H1 (cell line): ENCODE measurements around the gene RNF141. TPM values are rescaled to one million over a fixed set of nuclear protein-coding genes. Genes with fewer than 3 reads are reported as not detected.

Experiments
- CTCF ChIA-PET: fragments of 300-600 bp; sonication (Branson Sonifier 250); formaldehyde crosslinking; loops from one replicate; lab custom pipeline; 2021; ENCODE audit not compliant: partially characterized antibody; lab: Charles Lee
- POLR2A ChIA-PET: fragments of 300-600 bp; sonication (Branson Sonifier 250); formaldehyde crosslinking; loops from one replicate; lab custom pipeline; 2021; ENCODE audit warnings: inconsistent platforms; ENCODE audit not compliant: partially characterized antibody; lab: Charles Lee
- DNase-seq, 2 experiments: peaks; one replicate each; pipeline versions ENCODE4 v3.0.0 to v3.0.0-alpha.2; 2010 to 2022; ENCODE audit warnings: low spot score in 2 of 2, low read depth in 1 of 2, mixed read lengths in 1 of 2
- FAIRE-seq: peaks from 2 replicates; lab custom pipeline; 2011; peaks lifted over from hg19 to GRCh38; lab: Jason Lieb, UNC
- H2AFZ ChIP-seq: 2 replicates; pipeline ENCODE4 v1.8.1; 2012; ENCODE audit warnings: low read length, inconsistent platforms
- H2AK5ac ChIP-seq: 2 replicates; pipeline ENCODE4 v1.6.1; 2013; ENCODE audit warnings: low read depth, low read length
- H2BK120ac ChIP-seq: replicated peaks from 2 replicates; pipeline ENCODE3; 2013; ENCODE audit warnings: low read depth, low read length, inconsistent platforms
- H2BK12ac ChIP-seq: 2 replicates; pipeline ENCODE4 v1.6.1; 2013; ENCODE audit warnings: low read depth, low read length
- H2BK15ac ChIP-seq: 2 replicates; pipeline ENCODE4 v1.6.1; 2013; ENCODE audit warnings: low read length
- H2BK20ac ChIP-seq: 2 replicates; pipeline ENCODE4 v1.6.1; 2013; ENCODE audit warnings: low read length
- H2BK5ac ChIP-seq: 2 replicates; pipeline ENCODE4 v1.6.1; 2013; ENCODE audit warnings: low read depth, low read length
- H3K14ac ChIP-seq: 2 replicates; pipeline ENCODE4 v1.6.1; 2013; ENCODE audit warnings: inconsistent platforms; ENCODE audit not compliant: insufficient read length
- H3K18ac ChIP-seq: 2 replicates; pipeline ENCODE4 v1.6.1; 2013; ENCODE audit warnings: low read length; ENCODE audit errors: extremely low read depth
- H3K23ac ChIP-seq: 2 replicates; pipeline ENCODE4 v1.6.1; 2013; ENCODE audit warnings: inconsistent platforms; ENCODE audit not compliant: insufficient read length
- H3K23me2 ChIP-seq: 2 replicates; pipeline ENCODE4 v1.6.1; 2013; ENCODE audit warnings: low read depth, low read length
- H3K27ac ChIP-seq: 2 replicates; pipeline ENCODE4 v1.6.1; 2011; ENCODE audit warnings: low read depth, low read length, inconsistent platforms
- H3K27me3 ChIP-seq, 4 experiments: replicated peaks in 1 of 4; 1 replicate in 1 of 4; 2 replicates in 3 of 4; pipeline versions ENCODE4 v1.6.1 to v1.8.1; 2011 to 2013; ENCODE audit warnings: low read length in 3 of 4, mild to moderate bottlenecking in 3 of 4, inconsistent platforms in 2 of 4, mixed read lengths in 2 of 4, moderate library complexity in 1 of 4; ENCODE audit not compliant: control insufficient read depth in 3 of 4, insufficient read depth in 3 of 4; ENCODE audit errors: extremely low read depth in 1 of 4
- H3K36me3 ChIP-seq, 4 experiments: 2 replicates each; pipeline versions ENCODE4 v1.6.1 to v1.8.1; 2011 to 2013; ENCODE audit warnings: mild to moderate bottlenecking in 4 of 4, low read length in 3 of 4, moderate library complexity in 2 of 4, control low read depth in 1 of 4, inconsistent platforms in 1 of 4; ENCODE audit not compliant: insufficient read depth in 4 of 4, control insufficient read depth in 2 of 4
- H3K4ac ChIP-seq: replicated peaks from 2 replicates; pipeline ENCODE3; 2013; ENCODE audit warnings: low read length, low read depth, mixed read lengths, inconsistent platforms; ENCODE audit not compliant: insufficient read length
- H3K4me1 ChIP-seq, 4 experiments: replicated peaks in 1 of 4; 1 replicate in 1 of 4; 2 replicates in 3 of 4; pipeline versions ENCODE4 v1.6.1 to v1.8.1; 2011 to 2013; ENCODE audit warnings: low read length in 3 of 4, inconsistent platforms in 2 of 4, mixed read lengths in 1 of 4; ENCODE audit not compliant: insufficient read depth in 4 of 4, control insufficient read depth in 3 of 4
- H3K4me2 ChIP-seq, 2 experiments: 2 replicates each; pipeline versions ENCODE4 v1.6.1 to v1.8.1; 2011 to 2013; ENCODE audit warnings: low read depth in 2 of 2, low read length in 2 of 2, control low read depth in 1 of 2, inconsistent platforms in 1 of 2, mild to moderate bottlenecking in 1 of 2; ENCODE audit not compliant: insufficient read depth in 1 of 2
- H3K4me3 ChIP-seq, 4 experiments: fragments of 200-600, 300-600 bp in 1 of 4; sonication (generic), shearing (Covaris generic), sonication (Bioruptor Twin) in 1 of 4; 2 replicates each; pipeline versions ENCODE4 v1.5.1 to v1.8.1; 2011 to 2016; ENCODE audit warnings: low read length in 4 of 4, low read depth in 3 of 4, control low read depth in 2 of 4, inconsistent platforms in 2 of 4, mild to moderate bottlenecking in 2 of 4, mixed read lengths in 1 of 4, moderate library complexity in 1 of 4; ENCODE audit not compliant: insufficient read depth in 2 of 4; ENCODE audit errors: extremely low read depth in 1 of 4
- H3K56ac ChIP-seq: replicated peaks from 2 replicates; pipeline ENCODE3; 2013; ENCODE audit warnings: low read depth, mild to moderate bottlenecking, mixed read lengths, low read length, inconsistent platforms; ENCODE audit not compliant: insufficient read length
- H3K79me1 ChIP-seq: 2 replicates; pipeline ENCODE4 v1.6.1; 2013; ENCODE audit warnings: low read depth, low read length, control low read depth
- H3K79me2 ChIP-seq, 2 experiments: 2 replicates each; pipeline versions ENCODE4 v1.6.1 to v1.8.1; 2012 to 2013; ENCODE audit warnings: low read length in 2 of 2, mild to moderate bottlenecking in 2 of 2, inconsistent platforms in 1 of 2; ENCODE audit not compliant: insufficient read depth in 2 of 2, control insufficient read depth in 1 of 2
- H3K9ac ChIP-seq, 4 experiments: replicated peaks in 1 of 4; 1 replicate in 1 of 4; 2 replicates in 3 of 4; pipeline versions ENCODE4 v1.6.1 to v1.8.1; 2011 to 2013; ENCODE audit warnings: low read depth in 3 of 4, low read length in 3 of 4, control low read depth in 2 of 4, mild to moderate bottlenecking in 2 of 4, moderate library complexity in 2 of 4, inconsistent platforms in 1 of 4; ENCODE audit errors: extremely low read depth in 1 of 4
- H3K9me3 ChIP-seq, 2 experiments: 2 replicates each; pipeline versions ENCODE4 v1.6.1 to v1.8.1; 2012 to 2013; ENCODE audit warnings: mild to moderate bottlenecking in 2 of 2, moderate library complexity in 2 of 2, control low read depth in 1 of 2, inconsistent platforms in 1 of 2, low read depth in 1 of 2, low read length in 1 of 2, mixed read lengths in 1 of 2; ENCODE audit not compliant: insufficient read depth in 2 of 2
- H4K20me1 ChIP-seq, 2 experiments: replicated peaks in 1 of 2; 2 replicates each; pipeline versions ENCODE3 to v1.8.1; 2011 to 2013; ENCODE audit warnings: inconsistent platforms in 2 of 2, low read length in 2 of 2, mild to moderate bottlenecking in 1 of 2; ENCODE audit not compliant: insufficient read depth in 2 of 2, control insufficient read depth in 1 of 2
- H4K5ac ChIP-seq: 2 replicates; pipeline ENCODE4 v1.6.1; 2013; ENCODE audit warnings: low read length, low read depth, mixed read lengths, inconsistent platforms; ENCODE audit not compliant: insufficient read length
- H4K8ac ChIP-seq: 2 replicates; pipeline ENCODE4 v1.8.0; 2013; ENCODE audit warnings: mild to moderate bottlenecking, moderate library complexity, low read length, inconsistent platforms; ENCODE audit not compliant: insufficient read depth; ENCODE audit errors: extremely low read depth
- H4K91ac ChIP-seq: replicated peaks from 2 replicates; pipeline ENCODE3; 2013; ENCODE audit warnings: low read length, mixed read lengths, inconsistent platforms; ENCODE audit not compliant: insufficient read length
- ASH2L ChIP-seq: fragments of 200-600, 300-600 bp; sonication (generic); IDR thresholded peaks from one replicate; pipeline ENCODE4 v1.7.1; 2017; ENCODE audit warnings: low read length
- BRCA1 ChIP-seq: IDR thresholded peaks from 2 replicates; pipeline ENCODE4 v1.6.1; 2012; ENCODE audit warnings: low read depth, low read length, improper control_type of control experiment
- CEBPB ChIP-seq: IDR thresholded peaks from 2 replicates; pipeline ENCODE4 v1.6.1; 2012; ENCODE audit warnings: low read depth, low read length
- CHD1 ChIP-seq: IDR thresholded peaks from 2 replicates; pipeline ENCODE4 v1.6.1; 2012; ENCODE audit warnings: low read depth, low read length, improper control_type of control experiment
- EGR1 ChIP-seq: IDR thresholded peaks from 2 replicates; pipeline ENCODE4 v1.6.1; 2011; ENCODE audit warnings: low read depth, low read length, borderline replicate concordance
- PHF8 ChIP-seq: fragments of 200-600 bp; sonication (generic); conservative IDR thresholded peaks from 2 replicates; pipeline ENCODE4 v1.7.1; 2012; ENCODE audit warnings: low read depth, mild to moderate bottlenecking, inconsistent platforms, low read length, moderate library complexity
- POLR2AphosphoS5 ChIP-seq: IDR thresholded peaks from 2 replicates; pipeline ENCODE4 v1.6.1; 2011; ENCODE audit warnings: low read depth, low read length
- RFX5 ChIP-seq: IDR thresholded peaks from 2 replicates; pipeline ENCODE4 v1.6.1; 2011; ENCODE audit warnings: low read depth, low read length, improper control_type of control experiment, borderline replicate concordance
- SP2 ChIP-seq: IDR thresholded peaks from 2 replicates; pipeline ENCODE4 v1.6.1; 2012; ENCODE audit warnings: mild to moderate bottlenecking, low read length, inconsistent platforms
- TAF1 ChIP-seq: IDR thresholded peaks from 2 replicates; pipeline ENCODE4 v1.6.1; 2011; ENCODE audit warnings: mild to moderate bottlenecking, low read depth, low read length
- WGBS, 2 experiments: shearing (Covaris generic) in 1 of 2; methylation state at CpG; one replicate each; pipeline versions ENCODE4 v1.1.6 to v1.1.7; 2013 to 2015; ENCODE audit warnings: low lambda C conversion rate in 2 of 2, mixed read lengths in 2 of 2, inconsistent platforms in 1 of 2, low coverage in 1 of 2, missing lambda C conversion rate in 1 of 2; ENCODE audit not compliant: insufficient replicate concordance in 2 of 2, insufficient coverage in 1 of 2, insufficient read length in 1 of 2; ENCODE audit errors: extremely low coverage in 1 of 2, missing lambda C conversion rate in 1 of 2; 5-methylcytosine and 5-hydroxymethylcytosine counted together
- long read RNA-seq, 2 experiments: library from RNA in 1 of 2; library from capped mRNA in 1 of 2; stranded (forward); transcript quantifications; one replicate each; pipeline ENCODE4 v2.0.0, GENCODE V29; 2021; ENCODE audit warnings: inconsistent platforms in 1 of 2
- polyA minus RNA-seq, 3 experiments: library from RNA; depleted of rRNA, polyadenylated mRNA; stranded (reverse); fragments of >200 nt; gene quantifications; 1 replicate in 2 of 3; 2 replicates in 1 of 3; pipeline ENCODE4 v1.2.3, GENCODE V29; 2011
- polyA plus RNA-seq, 7 experiments: library from polyadenylated mRNA; depleted of rRNA in 3 of 7; stranded (reverse) in 5 of 7; unstranded in 2 of 7; fragments of >200 nt in 5 of 7; fragments of 200-250 nt in 2 of 7; gene quantifications; 1 replicate in 5 of 7; 2 replicates in 1 of 7; 4 replicates in 1 of 7; pipeline versions ENCODE4 v1.2.1 to v1.2.3, GENCODE V29; 2011 to 2013; ENCODE audit warnings: missing spikeins in 2 of 7, mixed read lengths in 2 of 7
- total RNA-seq: library from RNA; stranded (reverse); fragmentation: NEBNext Ultra II Directional; extraction: Animal tissue kit (Norgen Biotek cat#: 25700); gene quantifications from 2 replicates; pipeline ENCODE4 v1.2.1, GENCODE V29; 2021

The RNF141 gene
- 20.9 and 22.8 TPM in 2 replicates for total RNA-seq
- 5.4 and 8.5 TPM in 2 replicates for polyA plus RNA-seq (2011; rRNA removed)
- polyA plus RNA-seq (2011; cell fraction: cytosol; rRNA removed) = 10.9 TPM
- 2.8 TPM for polyA plus RNA-seq (2011; cell fraction: nucleus; rRNA removed)
- polyA plus RNA-seq (2012, experiment 1 of 2) = 18.6 to 37.2 TPM (median 21.2 TPM) in 4 replicates
- 1.3 TPM for polyA plus RNA-seq (2012, experiment 2 of 2)
- 12.9 TPM for polyA plus RNA-seq (2013, experiment 1 of 2)
- polyA plus RNA-seq (2013, experiment 2 of 2) = 11.9 TPM
- polyA minus RNA-seq (2011; rRNA and poly(A)+ RNA removed) = 11.2 and 18.4 TPM in 2 replicates
- 7.3 TPM for polyA minus RNA-seq (2011; cell fraction: cytosol; rRNA and poly(A)+ RNA removed)
- polyA minus RNA-seq (2011; cell fraction: nucleus; rRNA and poly(A)+ RNA removed) = 15.6 TPM
- long read RNA-seq, experiment 1, full-length matches to known transcripts = 32 of 37 reads
- long read RNA-seq, experiment 1, partial matches to known transcripts = 5 of 37 reads
- long read RNA-seq, experiment 1, other reads (novel, unspliced or antisense) = 0 of 37 reads
- long read RNA-seq, experiment 2, full-length matches to known transcripts = 52 of 52 reads
- long read RNA-seq, experiment 2, partial matches to known transcripts = 0 of 52 reads
- long read RNA-seq, experiment 2, other reads (novel, unspliced or antisense) = 0 of 52 reads

GRCh38 chr11:10540915-10541560 lies at the start of gene RNF141:
Gene RNF141, minus strand, starts transcription at chr11:10541187. Its CDS starts 7,029 bp downstream, at chr11:10534158.
- no peak within 1 kb of the TSS for H4K91ac ChIP-seq
- H2AK5ac ChIP-seq = no peak within 1 kb of the TSS
- ChIA-PET POLR2A (interaction anchor here (0.8 to 1.6 kb wide), 15 partner anchors 9 to 977 kb away, joined by 3 to 7 read pairs (median 3); partner anchors contain the start of genes ADM and AMPD3), CTCF (interaction anchor here (0.6 to 3.2 kb wide), 48 partner anchors 9 to 782 kb away, joined by 3 to 26 read pairs (median 4); partner anchors contain the start of gene AMPD3)
- H3K23ac ChIP-seq = no peak within 1 kb of the TSS
- no peaks in the 10 kb centered on the region for H3K79me2 ChIP-seq
- peak within 1 kb of the TSS; percentile 73 to 93 (median 87) for H3K4me3 ChIP-seq
- H4K8ac ChIP-seq = peak within 1 kb of the TSS; percentile 98
- H3K79me1 ChIP-seq = no peaks in the 10 kb centered on the region; the same call in 1 of the 2 replicates
- peak within 1 kb of the TSS; percentile 63 for H3K27ac ChIP-seq
- FAIRE-seq = no peak
- no peak within 1 kb of the TSS for H2BK20ac ChIP-seq
- 1% methylated on average over 42 of the region's 54 CpGs; no CpG with 5 or more reads in 1 of the 2 experiments for WGBS, 2 experiments
- H2BK15ac ChIP-seq = no peak within 1 kb of the TSS
- H3K56ac ChIP-seq = no peak within 1 kb of the TSS
- H2BK120ac ChIP-seq = no peak within 1 kb of the TSS
- no peaks in the 10 kb centered on the region for H4K20me1 ChIP-seq
- H3K23me2 ChIP-seq = peaks cover 4% of the 10 kb centered on the region; the same call in 1 of the 2 replicates
- no peak within 1 kb of the TSS for H2BK12ac ChIP-seq
- peak; percentile 86 to 100 for DNase-seq
- H3K4me2 ChIP-seq = peak within 1 kb of the TSS; percentile 85 to 94
- H3K14ac ChIP-seq = no peak within 1 kb of the TSS
- H3K4me1 ChIP-seq = peaks cover 0 to 6% (median 0%) of the 10 kb centered on the region in 4 experiments; a peak in 2 of 7 replicates
- H3K18ac ChIP-seq = peak within 1 kb of the TSS; percentile 62; the same call in 1 of the 2 replicates
- H3K9ac ChIP-seq = peak within 1 kb of the TSS; percentile 67 to 79 (median 72)
- no peaks in the 10 kb centered on the region for H3K27me3 ChIP-seq
- no peaks in the 10 kb centered on the region for H3K36me3 ChIP-seq
- H2AFZ ChIP-seq = peak within 1 kb of the TSS; percentile 89
- H3K4ac ChIP-seq = no peak within 1 kb of the TSS
- H2BK5ac ChIP-seq = peak within 1 kb of the TSS; percentile 61
- peak within 1 kb of the TSS; percentile 81 for H4K5ac ChIP-seq
- H3K9me3 ChIP-seq = no peaks in the 10 kb centered on the region
- TF ChIP-seq RFX5 (no peak), POLR2AphosphoS5 (peak; percentile 94), CHD1 (no peak), CEBPB (0 out of 2 replicates have a peak, but pooled peaks have one; percentile 4), SP2 (no peak), TAF1 (peak; percentile 93), ASH2L (peak; percentile 57), BRCA1 (peak; percentile 58; the same call in 1 of the 2 replicates), EGR1 (no peak), PHF8 (peak; percentile 96)
